OCI-LY7 (cell line): ENCODE measurements around the gene ACYP2.
"Not testable (repeated sequence)": the region's sequence is repeated elsewhere in the genome, so short reads cannot be mapped to it uniquely, and the experiment has no call there.

ENCODE experiments used
- CTCF ChIP-seq: fragments of 200-600 bp; sonication (generic); conservative IDR thresholded peaks from 2 replicates; pipeline ENCODE4 v1.5.1; 2014; ENCODE audit warnings: mild to moderate bottlenecking, antibody characterized with exemption, low read length, moderate library complexity, mixed read lengths
- EZH2phosphoT487 ChIP-seq: fragments of 200-600 bp; sonication (generic); IDR thresholded peaks from 2 replicates; pipeline ENCODE4 v1.6.1; 2018; ENCODE audit warnings: low read depth, borderline replicate concordance, mild to moderate bottlenecking, mixed run types, antibody characterized with exemption, low read length, moderate library complexity, mixed read lengths

- not testable (repeated sequence) for TF ChIP-seq CTCF, EZH2phosphoT487
Measured at GRCh38 chr2:54096141-54096540, 19.3 kb upstream of the ACYP2 start.
